NB4 (cell line): ENCODE measurements around the gene ZNF566.

ENCODE experiments used
- DNase-seq: peaks from one replicate; pipeline ENCODE4 v3.0.0; 2010; ENCODE audit warnings: low read depth
- H3K4me3 ChIP-seq: one replicate; pipeline ENCODE4 v1.5.1; 2011; ENCODE audit warnings: mild to moderate bottlenecking, low read depth, low read length, moderate library complexity
- MYC ChIP-seq: IDR thresholded peaks from 2 replicates; pipeline ENCODE4 v1.6.1; 2011; ENCODE audit warnings: low read depth, low read length
- POLR2A ChIP-seq: IDR thresholded peaks from 2 replicates; pipeline ENCODE4 v1.6.1; 2011; ENCODE audit warnings: mild to moderate bottlenecking; ENCODE audit not compliant: insufficient read length; ENCODE audit errors: extremely low read depth
- TF ChIP-seq, protein P1 (sequence below): IDR thresholded peaks from one replicate; pipeline ENCODE4 v1.5.1; 2012; ENCODE audit warnings: low read depth, low read length
- TF ChIP-seq, protein P2 (sequence below): IDR thresholded peaks from 2 replicates; pipeline ENCODE4 v1.6.1; 2011; ENCODE audit warnings: low read depth, low read length

ZNF566 gene

GRCh38 chr19:36526581-36526980 is 37.2 kb upstream of the ZNF566 start:
- no peak for DNase-seq
- peak overlapping the region; percentile 90 for H3K4me3 ChIP-seq
- TF ChIP-seq, protein P1, sequence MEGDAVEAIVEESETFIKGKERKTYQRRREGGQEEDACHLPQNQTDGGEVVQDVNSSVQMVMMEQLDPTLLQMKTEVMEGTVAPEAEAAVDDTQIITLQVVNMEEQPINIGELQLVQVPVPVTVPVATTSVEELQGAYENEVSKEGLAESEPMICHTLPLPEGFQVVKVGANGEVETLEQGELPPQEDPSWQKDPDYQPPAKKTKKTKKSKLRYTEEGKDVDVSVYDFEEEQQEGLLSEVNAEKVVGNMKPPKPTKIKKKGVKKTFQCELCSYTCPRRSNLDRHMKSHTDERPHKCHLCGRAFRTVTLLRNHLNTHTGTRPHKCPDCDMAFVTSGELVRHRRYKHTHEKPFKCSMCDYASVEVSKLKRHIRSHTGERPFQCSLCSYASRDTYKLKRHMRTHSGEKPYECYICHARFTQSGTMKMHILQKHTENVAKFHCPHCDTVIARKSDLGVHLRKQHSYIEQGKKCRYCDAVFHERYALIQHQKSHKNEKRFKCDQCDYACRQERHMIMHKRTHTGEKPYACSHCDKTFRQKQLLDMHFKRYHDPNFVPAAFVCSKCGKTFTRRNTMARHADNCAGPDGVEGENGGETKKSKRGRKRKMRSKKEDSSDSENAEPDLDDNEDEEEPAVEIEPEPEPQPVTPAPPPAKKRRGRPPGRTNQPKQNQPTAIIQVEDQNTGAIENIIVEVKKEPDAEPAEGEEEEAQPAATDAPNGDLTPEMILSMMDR: no peak
- TF ChIP-seq, protein P2, sequence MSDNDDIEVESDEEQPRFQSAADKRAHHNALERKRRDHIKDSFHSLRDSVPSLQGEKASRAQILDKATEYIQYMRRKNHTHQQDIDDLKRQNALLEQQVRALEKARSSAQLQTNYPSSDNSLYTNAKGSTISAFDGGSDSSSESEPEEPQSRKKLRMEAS: no peak
- TF ChIP-seq MYC: no peak

DNA sequence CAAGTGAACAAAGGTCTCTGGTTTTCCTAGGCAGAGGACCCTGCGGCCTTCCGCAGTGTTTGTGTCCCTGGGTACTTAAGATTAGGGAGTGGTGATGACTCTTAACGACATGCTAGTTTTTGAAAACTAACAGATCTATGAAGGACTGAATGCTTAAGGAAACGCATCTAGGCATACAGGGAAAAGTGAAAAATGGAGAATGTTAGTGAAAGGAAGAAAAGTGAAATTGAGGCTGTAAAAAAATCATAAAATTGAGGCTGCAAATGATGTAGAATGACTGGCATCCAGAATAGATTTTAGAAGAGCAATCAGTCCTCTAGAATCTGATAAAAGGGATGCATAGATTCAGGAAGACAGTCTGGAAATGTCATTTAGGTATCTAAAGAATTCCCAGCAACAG is 35.3 kb upstream of the ZNF566 start:
- TF ChIP-seq, protein P2: no peak
- TF ChIP-seq MYC: no peak
- TF ChIP-seq, protein P1: no peak
- TF ChIP-seq POLR2A: no peak
- H3K4me3 ChIP-seq: no peak overlapping the region
- DNase-seq: no peak

DNA sequence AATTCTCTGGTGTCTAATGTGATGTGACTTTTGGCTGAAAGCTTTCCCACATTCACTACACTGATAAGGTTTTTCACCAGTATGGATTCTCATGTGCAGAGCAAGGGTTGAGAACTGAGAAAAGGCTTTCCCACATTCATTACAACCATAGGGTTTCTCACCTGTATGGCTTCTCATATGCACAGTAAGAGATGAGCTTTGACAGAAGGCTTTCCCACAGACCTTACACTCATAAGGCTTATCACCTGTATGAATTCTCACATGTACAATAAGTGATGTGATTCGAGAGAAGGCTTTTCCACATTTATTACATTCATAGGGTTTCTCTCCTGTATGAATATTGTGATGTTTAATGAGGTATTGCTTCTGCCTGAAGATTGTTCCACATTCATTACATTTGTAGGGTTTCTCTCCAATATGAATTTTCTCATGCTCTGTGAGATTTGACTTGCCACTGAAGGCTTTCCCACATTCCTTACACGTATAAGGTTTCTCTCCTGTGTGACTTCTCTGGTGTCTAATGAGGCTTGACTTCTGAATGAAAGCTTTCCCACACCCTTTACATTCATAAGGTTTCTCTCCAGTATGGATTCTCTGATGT is 24.8 kb upstream of the ZNF566 start:
- no peak for DNase-seq
- no peak overlapping the region for H3K4me3 ChIP-seq

GRCh38 chr19:36508325-36508724 is 19.0 kb upstream of the ZNF566 start:
- H3K4me3 ChIP-seq: no peak overlapping the region
- DNase-seq: no peak
- no peak for TF ChIP-seq POLR2A
- no peak for TF ChIP-seq MYC
- TF ChIP-seq, protein P1: no peak
- TF ChIP-seq, protein P2: no peak

More for the DNA sequence above, 24.8 kb upstream of the ZNF566 start:
- TF ChIP-seq, protein P1: no peak
- TF ChIP-seq POLR2A (no peak), MYC (no peak)
- TF ChIP-seq, protein P2: no peak

DNA sequence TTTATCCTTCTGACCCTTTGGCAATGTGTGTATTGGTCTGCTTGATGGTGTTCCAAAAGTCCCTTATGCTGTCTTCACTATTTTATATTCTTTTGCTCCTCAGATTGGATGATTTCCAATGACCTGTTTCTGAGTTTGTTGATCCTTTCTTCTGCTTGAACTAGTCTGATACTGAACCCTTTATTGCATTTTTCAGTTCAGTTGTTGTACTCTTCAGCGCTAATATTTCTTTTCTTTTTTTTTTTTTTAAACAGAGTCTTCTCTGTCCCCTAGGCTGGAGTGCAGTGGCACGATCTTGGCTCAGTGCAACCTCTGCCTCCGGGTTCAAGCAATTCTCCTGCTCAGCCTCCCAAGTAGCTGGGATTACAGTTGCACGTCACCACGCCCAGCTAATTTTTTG is 12.6 kb upstream of the ZNF566 start:
- TF ChIP-seq, protein P1: no peak
- TF ChIP-seq, protein P2: no peak
- TF ChIP-seq POLR2A (no peak), MYC (no peak)
- DNase-seq: no peak
- H3K4me3 ChIP-seq: no peak overlapping the region

DNA sequence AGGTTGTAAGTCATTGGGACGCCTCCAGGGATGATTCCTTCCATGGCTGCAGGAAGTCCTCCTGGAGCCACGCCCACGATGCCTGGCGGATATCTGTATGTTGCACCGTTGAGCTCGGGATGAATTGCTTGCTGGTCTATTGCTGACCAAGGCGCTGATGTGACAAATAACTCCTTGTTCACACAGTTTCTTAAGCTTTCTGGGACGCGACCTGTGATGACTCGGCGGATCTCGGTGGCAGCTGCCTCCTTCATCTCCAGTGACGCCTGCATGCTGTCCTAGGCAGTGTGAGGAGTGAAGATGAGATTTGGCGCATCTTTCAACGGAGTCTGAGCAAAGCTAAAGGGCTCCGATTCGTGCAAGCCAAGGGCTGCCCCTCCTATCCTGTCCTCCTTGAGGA is 7.6 kb upstream of the ZNF566 start:
- TF ChIP-seq, protein P1: no peak
- TF ChIP-seq MYC (no peak), POLR2A (no peak)
- TF ChIP-seq, protein P2: no peak
- no peak for DNase-seq
- no peak overlapping the region for H3K4me3 ChIP-seq
